CD4-positive, alpha-beta memory T cell (primary cell): ENCODE results near the gene THSD7A. TPM values are rescaled to one million over a fixed set of nuclear protein-coding genes. Genes with fewer than 3 reads are reported as not detected.

Source experiments
- CTCF ChIA-PET: fragments of 350-600 bp; sonication (Branson Sonifier 250); formaldehyde crosslinking; loops from one replicate; lab custom pipeline; 2021; ENCODE audit warnings: inconsistent platforms; ENCODE audit not compliant: partially characterized antibody; lab: Charles Lee
- POLR2A ChIA-PET: fragments of 350-600 bp; sonication (Branson Sonifier 250); formaldehyde crosslinking; loops from one replicate; lab custom pipeline; 2021; ENCODE audit not compliant: partially characterized antibody; lab: Charles Lee
- DNase-seq, 5 donors: peaks; one replicate each; pipeline versions ENCODE4 v3.0.0 to v3.0.0-alpha.2; 2020 to 2022; ENCODE audit warnings: mixed read lengths in 1 of 5
- H3K27ac ChIP-seq: one replicate; pipeline ENCODE4 v1.7.0; 2013; ENCODE audit warnings: low read depth, low read length
- H3K27me3 ChIP-seq: 2 replicates; pipeline ENCODE4 v1.7.0; 2013; ENCODE audit warnings: mild to moderate bottlenecking, low read length, moderate library complexity; ENCODE audit not compliant: insufficient read depth
- H3K36me3 ChIP-seq: 2 replicates; pipeline ENCODE4 v1.7.0; 2013; ENCODE audit warnings: mild to moderate bottlenecking, low read length, moderate library complexity; ENCODE audit not compliant: insufficient read depth
- H3K4me1 ChIP-seq: 2 replicates; pipeline ENCODE4 v1.7.0; 2013; ENCODE audit warnings: mild to moderate bottlenecking, low read length, moderate library complexity; ENCODE audit not compliant: insufficient read depth
- H3K4me3 ChIP-seq, 2 donors: one replicate each; pipeline ENCODE4 v1.7.0; 2013; ENCODE audit warnings: low read length in 2 of 2, mild to moderate bottlenecking in 1 of 2
- H3K9me3 ChIP-seq, 2 donors: one replicate each; pipeline ENCODE4 v1.7.0; 2013; ENCODE audit warnings: low read length in 2 of 2, control low read depth in 1 of 2; ENCODE audit not compliant: control insufficient read depth in 1 of 2
- H3K27ac Mint-ChIP-seq, 7 donors: one replicate each; pipeline ENCODE4 v1.8.0; 2020 to 2021; ENCODE audit warnings: mixed read lengths in 7 of 7, mild to moderate bottlenecking in 6 of 7, inconsistent platforms in 3 of 7, moderate library complexity in 3 of 7
- H3K27me3 Mint-ChIP-seq, 2 donors: one replicate each; pipeline ENCODE4 v1.8.0; 2020 to 2021; ENCODE audit warnings: mixed read lengths in 2 of 2
- H3K36me3 Mint-ChIP-seq, 2 donors: one replicate each; pipeline ENCODE4 v1.8.0; 2020 to 2021; ENCODE audit warnings: mixed read lengths in 2 of 2, inconsistent platforms in 1 of 2, mild to moderate bottlenecking in 1 of 2
- H3K4me1 Mint-ChIP-seq, 4 donors: one replicate each; pipeline ENCODE4 v1.8.0; 2020 to 2021; ENCODE audit warnings: mixed read lengths in 4 of 4, mild to moderate bottlenecking in 1 of 4
- H3K4me3 Mint-ChIP-seq, 8 donors: one replicate each; pipeline ENCODE4 v1.8.0; 2020 to 2021; ENCODE audit warnings: mixed read lengths in 8 of 8, mild to moderate bottlenecking in 7 of 8, moderate library complexity in 6 of 8, inconsistent platforms in 3 of 8
- H3K9me3 Mint-ChIP-seq, 8 donors: one replicate each; pipeline ENCODE4 v1.8.0; 2020 to 2021; ENCODE audit warnings: mixed read lengths in 8 of 8, mild to moderate bottlenecking in 5 of 8, inconsistent platforms in 3 of 8, moderate library complexity in 1 of 8
- intact Hi-C: fragments of 100-400 bp; cut with micrococcal nuclease; formaldehyde crosslinking; loops from one replicate; pipeline ENCODE4 v1.15.1; 2023
- polyA plus RNA-seq, 2 donors: library from polyadenylated mRNA; unstranded; fragments of 300-500 nt; fragmentation: Illumina TruSeq; gene quantifications; one replicate each; pipeline ENCODE4 v1.2.3, GENCODE V29; 2021
- total RNA-seq, 2 experiments: library from RNA; stranded (reverse); gene quantifications; one replicate each; pipeline ENCODE4 v1.2.3, GENCODE V29; 2021

Gene THSD7A
- total and polyA plus RNA-seq, 4 experiments from 2014 or later = not detected

GRCh38 chr7:11540271-11540761 lies 291.7 kb downstream of the THSD7A start:
- no peaks in the 10 kb centered on the region for H3K4me1 Mint-ChIP-seq
- H3K27ac Mint-ChIP-seq = no peak overlapping the region
- no peak for DNase-seq

GRCh38 chr7:11539853-11540252 lies 292.1 kb downstream of the THSD7A start:
- ChIA-PET CTCF (no interaction called here), POLR2A (no interaction called here)
- no peaks in the 10 kb centered on the region for H3K9me3 ChIP-seq
- DNase-seq = no peak
- Mint-ChIP-seq H3K9me3 (peaks cover 0 to 6% (median 1%) of the 10 kb centered on the region in 8 donors), H3K27ac (no peak overlapping the region), H3K4me1 (no peaks in the 10 kb centered on the region), H3K36me3 (no peaks in the 10 kb centered on the region), H3K4me3 (no peak overlapping the region), H3K27me3 (no peaks in the 10 kb centered on the region)
- H3K27ac ChIP-seq = no peak overlapping the region
- H3K4me1 ChIP-seq = no peaks in the 10 kb centered on the region
- H3K36me3 ChIP-seq = no peaks in the 10 kb centered on the region
- intact Hi-C loops = no loop called here
- H3K4me3 ChIP-seq = no peak overlapping the region
- H3K27me3 ChIP-seq = no peaks in the 10 kb centered on the region

More at GRCh38 chr7:11540271-11540761, 291.7 kb downstream of the THSD7A start:
- Histone ChIP-seq H3K4me1 (no peaks in the 10 kb centered on the region), H3K27ac (no peak overlapping the region), H3K9me3 (no peaks in the 10 kb centered on the region), H3K4me3 (no peak overlapping the region), H3K36me3 (no peaks in the 10 kb centered on the region), H3K27me3 (no peaks in the 10 kb centered on the region)
- no peak overlapping the region for H3K4me3 Mint-ChIP-seq
- CTCF ChIA-PET = no interaction called here
- POLR2A ChIA-PET = no interaction called here
- H3K36me3 Mint-ChIP-seq = no peaks in the 10 kb centered on the region
- H3K27me3 Mint-ChIP-seq = no peaks in the 10 kb centered on the region
- intact Hi-C loops = no loop called here
- H3K9me3 Mint-ChIP-seq = peaks cover 0 to 6% (median 1%) of the 10 kb centered on the region in 8 donors

GRCh38 chr7:11538751-11539299 lies 293.2 kb downstream of the THSD7A start:
- H3K27me3 Mint-ChIP-seq = no peaks in the 10 kb centered on the region
- no peaks in the 10 kb centered on the region for H3K4me1 Mint-ChIP-seq
- H3K27ac ChIP-seq = no peak overlapping the region
- H3K4me3 Mint-ChIP-seq = no peak overlapping the region
- no peak overlapping the region for H3K27ac Mint-ChIP-seq
- no peak for DNase-seq
- H3K4me1 ChIP-seq = no peaks in the 10 kb centered on the region
- no peaks in the 10 kb centered on the region for H3K36me3 Mint-ChIP-seq
- H3K27me3 ChIP-seq = no peaks in the 10 kb centered on the region
- H3K9me3 ChIP-seq = no peaks in the 10 kb centered on the region
- intact Hi-C loops = no loop called here
- H3K4me3 ChIP-seq = no peak overlapping the region
- peaks cover 0 to 6% (median 1%) of the 10 kb centered on the region in 8 donors for H3K9me3 Mint-ChIP-seq
- ChIA-PET CTCF (no interaction called here), POLR2A (no interaction called here)
- no peaks in the 10 kb centered on the region for H3K36me3 ChIP-seq

GRCh38 chr7:11533229-11533820 lies 298.7 kb downstream of the THSD7A start:
- Histone ChIP-seq H3K27me3 (no peaks in the 10 kb centered on the region), H3K27ac (no peak overlapping the region), H3K9me3 (no peaks in the 10 kb centered on the region), H3K4me1 (no peaks in the 10 kb centered on the region), H3K4me3 (no peak overlapping the region), H3K36me3 (no peaks in the 10 kb centered on the region)
- intact Hi-C loops = no loop called here
- POLR2A ChIA-PET = no interaction called here
- Mint-ChIP-seq H3K4me1 (no peaks in the 10 kb centered on the region), H3K27ac (no peak overlapping the region), H3K4me3 (no peak overlapping the region), H3K27me3 (peaks cover 0 to 2% of the 10 kb centered on the region in 2 donors), H3K36me3 (no peaks in the 10 kb centered on the region), H3K9me3 (peaks cover 0 to 15% (median under 1%) of the 10 kb centered on the region in 8 donors)
- DNase-seq = no peak
- CTCF ChIA-PET = no interaction called here

GRCh38 chr7:11529382-11529781 lies 302.6 kb downstream of the THSD7A start:
- H3K4me3 Mint-ChIP-seq = no peak overlapping the region
- H3K27ac ChIP-seq = no peak overlapping the region
- no peaks in the 10 kb centered on the region for H3K36me3 Mint-ChIP-seq
- CTCF ChIA-PET = no interaction called here
- no peaks in the 10 kb centered on the region for H3K9me3 ChIP-seq
- POLR2A ChIA-PET = no interaction called here
- H3K27me3 Mint-ChIP-seq = peaks cover 0 to 2% of the 10 kb centered on the region in 2 donors
- H3K36me3 ChIP-seq = no peaks in the 10 kb centered on the region
- H3K9me3 Mint-ChIP-seq = peaks cover 0 to 13% (median 0%) of the 10 kb centered on the region in 8 donors
- intact Hi-C loops = no loop called here
- H3K27ac Mint-ChIP-seq = no peak overlapping the region
- no peak for DNase-seq
- H3K4me1 ChIP-seq = no peaks in the 10 kb centered on the region
- H3K27me3 ChIP-seq = no peaks in the 10 kb centered on the region
- H3K4me1 Mint-ChIP-seq = no peaks in the 10 kb centered on the region
- H3K4me3 ChIP-seq = no peak overlapping the region

- ChIA-PET CTCF (no interaction called here), POLR2A (no interaction called here)
- no peaks in the 10 kb centered on the region for H3K36me3 Mint-ChIP-seq
- H3K9me3 Mint-ChIP-seq = peaks cover 0 to 12% (median 0%) of the 10 kb centered on the region in 8 donors
- Histone ChIP-seq H3K27me3 (no peaks in the 10 kb centered on the region), H3K27ac (no peak overlapping the region), H3K4me3 (no peak overlapping the region), H3K4me1 (no peaks in the 10 kb centered on the region), H3K36me3 (no peaks in the 10 kb centered on the region), H3K9me3 (no peaks in the 10 kb centered on the region)
- peaks cover 0 to 2% of the 10 kb centered on the region in 2 donors for H3K27me3 Mint-ChIP-seq
- no peak for DNase-seq
- no peak overlapping the region for H3K27ac Mint-ChIP-seq
- intact Hi-C loops = no loop called here
- no peak overlapping the region for H3K4me3 Mint-ChIP-seq
- no peaks in the 10 kb centered on the region for H3K4me1 Mint-ChIP-seq
Observed at GRCh38 chr7:11527707-11528106, 304.3 kb downstream of the THSD7A start.

GRCh38 chr7:11524476-11525397 lies 307.3 kb downstream of the THSD7A start:
- H3K9me3 Mint-ChIP-seq = peaks cover 0 to 4% (median 0%) of the 10 kb centered on the region in 8 donors
- Histone ChIP-seq H3K36me3 (no peaks in the 10 kb centered on the region), H3K4me1 (no peaks in the 10 kb centered on the region), H3K9me3 (no peaks in the 10 kb centered on the region), H3K27me3 (no peaks in the 10 kb centered on the region), H3K27ac (no peak overlapping the region), H3K4me3 (no peak overlapping the region)
- H3K4me1 Mint-ChIP-seq = no peaks in the 10 kb centered on the region
- CTCF ChIA-PET = no interaction called here
- intact Hi-C loops = no loop called here
- DNase-seq = no peak
- POLR2A ChIA-PET = no interaction called here
- H3K4me3 Mint-ChIP-seq = no peak overlapping the region
- H3K27ac Mint-ChIP-seq = no peak overlapping the region
- no peaks in the 10 kb centered on the region for H3K36me3 Mint-ChIP-seq
- peaks cover 0 to 2% of the 10 kb centered on the region in 2 donors for H3K27me3 Mint-ChIP-seq
